Astrocyte (in vitro differentiated cells and primary cell): ENCODE measurements around the gene HCAR1. TPM values are rescaled to one million over a fixed set of nuclear protein-coding genes. Genes with fewer than 3 reads are reported as not detected.
A peak's percentile ranks its signal among the peaks of the same experiment; 100 is the strongest.
"Not testable (repeated sequence)": the region's sequence is repeated elsewhere in the genome, so short reads cannot be mapped to it uniquely, and the experiment has no call there.

ENCODE experiments used
- DNase-seq: peaks from one replicate; pipeline ENCODE4 v3.0.0-alpha.2; 2010; ENCODE audit warnings: low read depth
- FAIRE-seq: peaks from 2 replicates; lab custom pipeline; 2011; peaks lifted over from hg19 to GRCh38; lab: Jason Lieb, UNC
- H2AFZ ChIP-seq: 2 replicates; pipeline ENCODE4 v1.6.0; 2012; ENCODE audit warnings: low read depth, low read length, inconsistent platforms
- H3K27ac ChIP-seq: 2 replicates; pipeline ENCODE4 v1.5.1; 2011; ENCODE audit warnings: low read depth, low read length, inconsistent platforms
- H3K27me3 ChIP-seq: 2 replicates; pipeline ENCODE4 v1.6.0; 2011; ENCODE audit warnings: low read length, inconsistent platforms; ENCODE audit not compliant: insufficient read depth
- H3K36me3 ChIP-seq: 2 replicates; pipeline ENCODE4 v1.5.1; 2011; ENCODE audit warnings: low read length, inconsistent platforms; ENCODE audit not compliant: insufficient read depth
- H3K4me1 ChIP-seq: 2 replicates; pipeline ENCODE4 v1.5.1; 2011; ENCODE audit warnings: low read length, inconsistent platforms; ENCODE audit not compliant: insufficient read depth
- H3K4me2 ChIP-seq: 2 replicates; pipeline ENCODE4 v1.6.0; 2012; ENCODE audit warnings: low read length, inconsistent platforms
- H3K4me3 ChIP-seq: 2 replicates; pipeline ENCODE4 v1.5.1; 2011; ENCODE audit warnings: low read depth, mild to moderate bottlenecking, low read length, inconsistent platforms; ENCODE audit not compliant: insufficient read depth
- H3K79me2 ChIP-seq: 2 replicates; pipeline ENCODE4 v1.6.0; 2012; ENCODE audit warnings: mild to moderate bottlenecking, low read length, inconsistent platforms; ENCODE audit not compliant: insufficient read depth
- H3K9ac ChIP-seq: 2 replicates; pipeline ENCODE4 v1.6.0; 2012; ENCODE audit warnings: mild to moderate bottlenecking, low read length, inconsistent platforms
- H3K9me3 ChIP-seq: 2 replicates; pipeline ENCODE4 v1.5.1; 2012; ENCODE audit warnings: low read depth, mild to moderate bottlenecking, low read length, inconsistent platforms; ENCODE audit not compliant: insufficient read depth
- H4K20me1 ChIP-seq: 2 replicates; pipeline ENCODE4 v1.6.0; 2012; ENCODE audit warnings: low read length, inconsistent platforms; ENCODE audit not compliant: insufficient read depth
- H3K27ac Mint-ChIP-seq: one replicate; pipeline ENCODE4 v1.8.0; 2021; ENCODE audit warnings: mild to moderate bottlenecking, mixed read lengths; ENCODE audit not compliant: unreplicated experiment
- H3K27me3 Mint-ChIP-seq: one replicate; pipeline ENCODE4 v1.8.0; 2021; ENCODE audit warnings: low read depth, mixed read lengths; ENCODE audit not compliant: unreplicated experiment
- H3K36me3 Mint-ChIP-seq: one replicate; pipeline ENCODE4 v1.8.0; 2021; ENCODE audit warnings: low read depth, mixed read lengths; ENCODE audit not compliant: unreplicated experiment
- H3K4me1 Mint-ChIP-seq: one replicate; pipeline ENCODE4 v1.8.0; 2021; ENCODE audit warnings: low read depth, mixed read lengths; ENCODE audit not compliant: unreplicated experiment
- H3K4me3 Mint-ChIP-seq: one replicate; pipeline ENCODE4 v1.8.0; 2021; ENCODE audit warnings: mild to moderate bottlenecking, moderate library complexity, mixed read lengths; ENCODE audit not compliant: unreplicated experiment
- H3K9me3 Mint-ChIP-seq: one replicate; pipeline ENCODE4 v1.8.0; 2021; ENCODE audit warnings: mild to moderate bottlenecking, mixed read lengths; ENCODE audit not compliant: unreplicated experiment
- EZH2 ChIP-seq: IDR thresholded peaks from 2 replicates; pipeline ENCODE4 v1.6.1; 2012; ENCODE audit warnings: mild to moderate bottlenecking, low read length, inconsistent platforms; ENCODE audit not compliant: insufficient read depth
- total RNA-seq: library from RNA; stranded (reverse); gene quantifications from 2 replicates; pipeline ENCODE4 v1.2.1, GENCODE V29; 2021
- TF ChIP-seq, protein P1 (sequence below): IDR thresholded peaks from 2 replicates; pipeline ENCODE4 v1.5.1; 2011; ENCODE audit warnings: low read depth, mild to moderate bottlenecking, inconsistent platforms, low read length, moderate library complexity; ENCODE audit not compliant: insufficient read depth

HCAR1 gene
- total RNA-seq, 1 donor from 2014 or later = not detected

GRCh38 chr12:122700038-122700710, 30.5 kb downstream of the HCAR1 start:
- not testable (repeated sequence) for H3K27ac Mint-ChIP-seq, H3K4me1 Mint-ChIP-seq
- peak; percentile 55 for FAIRE-seq

DNA sequence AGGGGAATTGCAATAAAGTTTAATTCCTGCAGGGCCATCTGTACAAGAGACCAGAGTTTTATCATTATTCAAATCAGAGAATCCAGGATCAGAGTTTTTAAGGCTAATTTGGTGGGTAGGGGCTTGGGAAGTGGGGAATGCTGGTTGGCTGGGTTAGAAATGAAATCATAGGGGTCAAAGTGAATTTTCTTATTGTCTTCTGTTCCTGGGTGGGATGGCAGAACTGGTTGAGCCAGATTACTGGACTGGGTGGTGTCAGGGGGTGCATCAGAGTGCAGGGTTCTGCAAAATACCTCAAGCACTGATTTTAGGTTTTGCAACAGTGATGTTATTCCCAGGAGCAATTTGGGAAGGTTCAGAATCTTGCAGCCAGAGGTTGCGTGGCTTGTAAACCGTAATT, 33.7 kb downstream of the HCAR1 start:
- not testable (repeated sequence) for H3K4me2 ChIP-seq, H3K36me3 ChIP-seq, H3K4me1 ChIP-seq, H3K27me3 Mint-ChIP-seq, DNase-seq, H3K4me3 ChIP-seq, H3K9ac ChIP-seq, H3K27me3 ChIP-seq, H3K79me2 ChIP-seq, H3K4me1 Mint-ChIP-seq, H3K4me3 Mint-ChIP-seq, FAIRE-seq, H3K9me3 Mint-ChIP-seq, H3K27ac Mint-ChIP-seq, H3K27ac ChIP-seq, H3K9me3 ChIP-seq, H2AFZ ChIP-seq, H4K20me1 ChIP-seq, H3K36me3 Mint-ChIP-seq

More at GRCh38 chr12:122700038-122700710, 30.5 kb downstream of the HCAR1 start:
- not testable (repeated sequence) for H3K9me3 Mint-ChIP-seq, H3K4me3 ChIP-seq, H3K4me3 Mint-ChIP-seq, H3K9me3 ChIP-seq, H3K36me3 Mint-ChIP-seq, H3K36me3 ChIP-seq, H3K27me3 Mint-ChIP-seq, H3K4me2 ChIP-seq, H3K27me3 ChIP-seq, H4K20me1 ChIP-seq, DNase-seq, H3K27ac ChIP-seq, H3K79me2 ChIP-seq, H3K4me1 ChIP-seq, H3K9ac ChIP-seq, H2AFZ ChIP-seq

GRCh38 chr12:122691566-122691965, 39.1 kb downstream of the HCAR1 start:
- Mint-ChIP-seq H3K4me1 (no peaks in the 10 kb centered on the region), H3K27me3 (peaks cover 5% of the 10 kb centered on the region)
- H3K27me3 ChIP-seq = no peaks in the 10 kb centered on the region

More at GRCh38 chr12:122691566-122691965, 39.1 kb downstream of the HCAR1 start:
- H2AFZ ChIP-seq = no peak overlapping the region
- no peaks in the 10 kb centered on the region for H3K36me3 Mint-ChIP-seq
- no peak overlapping the region for H3K9ac ChIP-seq
- H3K27ac ChIP-seq = no peak overlapping the region
- no peaks in the 10 kb centered on the region for H3K79me2 ChIP-seq
- H3K4me3 ChIP-seq = no peak overlapping the region
- H3K27ac Mint-ChIP-seq = no peak overlapping the region
- no peaks in the 10 kb centered on the region for H4K20me1 ChIP-seq
- no peak for FAIRE-seq
- DNase-seq = no peak
- H3K9me3 ChIP-seq = no peaks in the 10 kb centered on the region
- H3K4me2 ChIP-seq = no peak overlapping the region
- H3K4me1 ChIP-seq = no peaks in the 10 kb centered on the region
- H3K4me3 Mint-ChIP-seq = no peak overlapping the region
- H3K36me3 ChIP-seq = no peaks in the 10 kb centered on the region
- H3K9me3 Mint-ChIP-seq = no peaks in the 10 kb centered on the region
- TF ChIP-seq, protein P1, sequence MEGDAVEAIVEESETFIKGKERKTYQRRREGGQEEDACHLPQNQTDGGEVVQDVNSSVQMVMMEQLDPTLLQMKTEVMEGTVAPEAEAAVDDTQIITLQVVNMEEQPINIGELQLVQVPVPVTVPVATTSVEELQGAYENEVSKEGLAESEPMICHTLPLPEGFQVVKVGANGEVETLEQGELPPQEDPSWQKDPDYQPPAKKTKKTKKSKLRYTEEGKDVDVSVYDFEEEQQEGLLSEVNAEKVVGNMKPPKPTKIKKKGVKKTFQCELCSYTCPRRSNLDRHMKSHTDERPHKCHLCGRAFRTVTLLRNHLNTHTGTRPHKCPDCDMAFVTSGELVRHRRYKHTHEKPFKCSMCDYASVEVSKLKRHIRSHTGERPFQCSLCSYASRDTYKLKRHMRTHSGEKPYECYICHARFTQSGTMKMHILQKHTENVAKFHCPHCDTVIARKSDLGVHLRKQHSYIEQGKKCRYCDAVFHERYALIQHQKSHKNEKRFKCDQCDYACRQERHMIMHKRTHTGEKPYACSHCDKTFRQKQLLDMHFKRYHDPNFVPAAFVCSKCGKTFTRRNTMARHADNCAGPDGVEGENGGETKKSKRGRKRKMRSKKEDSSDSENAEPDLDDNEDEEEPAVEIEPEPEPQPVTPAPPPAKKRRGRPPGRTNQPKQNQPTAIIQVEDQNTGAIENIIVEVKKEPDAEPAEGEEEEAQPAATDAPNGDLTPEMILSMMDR = no peak
- TF ChIP-seq EZH2 = no peak
